Uterus (tissue), 2 donors: ENCODE data around the gene BAD.

Source experiments
- CTCF ChIP-seq, 4 experiments: fragments of 200-600 bp in 2 of 4; fragments of 450-650 bp in 2 of 4; sonication (generic) in 2 of 4; IDR thresholded peaks; one replicate each; pipeline ENCODE4 v1.5.1; 2016 to 2019; ENCODE audit warnings: antibody characterized with exemption in 4 of 4, mild to moderate bottlenecking in 2 of 4, moderate library complexity in 1 of 4
- POLR2A ChIP-seq, 2 donors: fragments of 450-650 bp; IDR thresholded peaks; one replicate each; pipeline ENCODE4 v1.6.1; 2016; ENCODE audit warnings: antibody characterized with exemption in 2 of 2, mild to moderate bottlenecking in 1 of 2, moderate library complexity in 1 of 2

- TF ChIP-seq POLR2A (IDR thresholded peaks at IDR 0.05) (no peak), CTCF (IDR thresholded peaks at IDR 0.05) (peak in 1 of 4 experiments; percentile 3)
Observed at GRCh38 chr11:64316672-64317324, 32.3 kb upstream of the BAD start.
